Peyer's patch (tissue), 4 donors: ENCODE measurements around the gene GALNT9.

Experiments
- POLR2A ChIP-seq, 2 donors: fragments of 450-650 bp; IDR thresholded peaks; one replicate each; pipeline ENCODE4 v1.5.1; 2017; ENCODE audit warnings: antibody characterized with exemption in 2 of 2, mild to moderate bottlenecking in 2 of 2, moderate library complexity in 2 of 2
- TF ChIP-seq, protein P1 (sequence below), 6 experiments: fragments of 450-650 bp in 4 of 6; fragments of 200-600 bp in 2 of 6; sonication (generic) in 1 of 6; IDR thresholded peaks; one replicate each; pipeline ENCODE4 v1.5.1; 2017 to 2019; ENCODE audit warnings: antibody characterized with exemption in 6 of 6, mild to moderate bottlenecking in 3 of 6, moderate library complexity in 1 of 6

DNA sequence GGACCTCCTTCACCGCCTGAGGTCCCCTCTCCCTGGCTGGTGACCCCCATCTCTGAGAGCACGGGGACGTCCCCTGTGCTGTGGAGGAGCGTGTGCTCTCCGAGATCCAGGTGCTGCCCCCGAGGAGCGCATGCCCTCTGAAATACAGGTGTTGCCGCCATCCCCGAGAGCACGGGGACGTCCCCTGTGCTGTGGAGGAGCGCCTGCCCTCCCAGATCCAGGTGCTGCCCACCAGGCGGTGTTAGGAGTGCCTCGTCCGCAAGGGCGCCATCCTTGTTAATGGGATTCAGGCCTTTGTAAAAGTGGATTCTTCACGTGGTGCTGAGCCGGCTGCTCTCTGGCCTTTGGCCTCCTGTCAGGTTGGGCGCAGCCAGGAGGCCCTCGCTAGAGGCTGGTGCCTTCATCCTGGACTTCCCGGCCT is 175.0 kb downstream of the GALNT9 start:
- TF ChIP-seq, protein P1, sequence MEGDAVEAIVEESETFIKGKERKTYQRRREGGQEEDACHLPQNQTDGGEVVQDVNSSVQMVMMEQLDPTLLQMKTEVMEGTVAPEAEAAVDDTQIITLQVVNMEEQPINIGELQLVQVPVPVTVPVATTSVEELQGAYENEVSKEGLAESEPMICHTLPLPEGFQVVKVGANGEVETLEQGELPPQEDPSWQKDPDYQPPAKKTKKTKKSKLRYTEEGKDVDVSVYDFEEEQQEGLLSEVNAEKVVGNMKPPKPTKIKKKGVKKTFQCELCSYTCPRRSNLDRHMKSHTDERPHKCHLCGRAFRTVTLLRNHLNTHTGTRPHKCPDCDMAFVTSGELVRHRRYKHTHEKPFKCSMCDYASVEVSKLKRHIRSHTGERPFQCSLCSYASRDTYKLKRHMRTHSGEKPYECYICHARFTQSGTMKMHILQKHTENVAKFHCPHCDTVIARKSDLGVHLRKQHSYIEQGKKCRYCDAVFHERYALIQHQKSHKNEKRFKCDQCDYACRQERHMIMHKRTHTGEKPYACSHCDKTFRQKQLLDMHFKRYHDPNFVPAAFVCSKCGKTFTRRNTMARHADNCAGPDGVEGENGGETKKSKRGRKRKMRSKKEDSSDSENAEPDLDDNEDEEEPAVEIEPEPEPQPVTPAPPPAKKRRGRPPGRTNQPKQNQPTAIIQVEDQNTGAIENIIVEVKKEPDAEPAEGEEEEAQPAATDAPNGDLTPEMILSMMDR (IDR thresholded peaks at IDR 0.05), result no peak
- no peak for TF ChIP-seq POLR2A (IDR thresholded peaks at IDR 0.05)
